Mononuclear cell (primary cell): Measurements from ENCODE around the gene PIGQ. TPM values are rescaled to one million over a fixed set of nuclear protein-coding genes. Genes with fewer than 3 reads are reported as not detected.

ENCODE experiments used
- H3K27me3 ChIP-seq: 2 replicates; pipeline ENCODE4 v1.6.0; 2011; ENCODE audit warnings: low read length, control low read depth; ENCODE audit not compliant: insufficient read depth
- H3K4me1 ChIP-seq: 2 replicates; pipeline ENCODE4 v1.5.1; 2011; ENCODE audit warnings: mild to moderate bottlenecking, low read length, control low read depth; ENCODE audit not compliant: insufficient read depth
- H3K4me3 ChIP-seq: 2 replicates; pipeline ENCODE4 v1.5.1; 2011; ENCODE audit warnings: mild to moderate bottlenecking, low read length, moderate library complexity
- H3K9me3 ChIP-seq: 2 replicates; pipeline ENCODE4 v1.5.1; 2011; ENCODE audit warnings: low read depth, mild to moderate bottlenecking, control low read depth, low read length
- total RNA-seq: library from RNA; depleted of rRNA; stranded (reverse); fragments of >200 nt; gene quantifications from one replicate; pipeline ENCODE4 v1.2.3, GENCODE V29; 2012

PIGQ gene
- total RNA-seq, 1 donor: 8.5 TPM

GRCh38 chr16:567373-568256 is 2.2 kb upstream of the PIGQ start:
- Histone ChIP-seq H3K9me3 (no peaks in the 10 kb centered on the region), H3K4me1 (peaks cover 44% of the 10 kb centered on the region), H3K27me3 (no peaks in the 10 kb centered on the region), H3K4me3 (no peak overlapping the region)

GRCh38 chr16:568401-569258 is 1.1 kb upstream of the PIGQ start:
- Histone ChIP-seq H3K4me3 (no peak overlapping the region), H3K27me3 (no peaks in the 10 kb centered on the region), H3K9me3 (no peaks in the 10 kb centered on the region), H3K4me1 (peaks cover 44% of the 10 kb centered on the region)

- Histone ChIP-seq H3K4me3 (no peak overlapping the region), H3K27me3 (no peaks in the 10 kb centered on the region), H3K4me1 (peaks cover 24% of the 10 kb centered on the region), H3K9me3 (no peaks in the 10 kb centered on the region)
Measured at GRCh38 chr16:572865-573650, 3.3 kb downstream of the PIGQ start.

DNA sequence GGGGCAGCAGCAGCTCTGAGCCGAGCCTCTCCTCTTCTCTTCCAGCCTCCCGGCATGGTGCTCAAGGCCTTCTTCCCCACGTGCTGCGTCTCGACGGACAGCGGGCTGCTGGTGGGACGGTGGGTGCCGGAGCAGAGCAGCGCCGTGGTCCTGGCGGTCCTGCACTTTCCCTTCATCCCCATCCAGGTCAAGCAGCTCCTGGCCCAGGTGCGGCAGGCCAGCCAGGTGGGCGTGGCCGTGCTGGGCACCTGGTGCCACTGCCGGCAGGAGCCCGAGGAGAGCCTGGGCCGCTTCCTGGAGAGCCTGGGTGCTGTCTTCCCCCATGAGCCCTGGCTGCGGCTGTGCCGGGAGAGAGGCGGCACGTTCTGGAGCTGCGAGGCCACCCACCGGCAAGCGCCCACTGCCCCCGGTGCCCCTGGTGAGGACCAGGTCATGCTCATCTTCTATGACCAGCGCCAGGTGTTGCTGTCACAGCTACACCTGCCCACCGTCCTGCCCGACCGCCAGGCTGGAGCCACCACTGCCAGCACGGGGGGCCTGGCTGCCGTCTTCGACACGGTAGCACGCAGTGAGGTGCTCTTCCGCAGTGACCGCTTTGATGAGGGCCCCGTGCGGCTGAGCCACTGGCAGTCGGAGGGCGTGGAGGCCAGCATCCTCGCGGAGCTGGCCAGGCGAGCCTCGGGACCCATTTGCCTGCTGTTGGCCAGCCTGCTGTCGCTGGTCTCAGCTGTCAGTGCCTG is 4.4 kb downstream of the PIGQ start:
- Histone ChIP-seq H3K4me1 (peaks cover 13% of the 10 kb centered on the region), H3K4me3 (no peak overlapping the region), H3K9me3 (no peaks in the 10 kb centered on the region), H3K27me3 (no peaks in the 10 kb centered on the region)

DNA sequence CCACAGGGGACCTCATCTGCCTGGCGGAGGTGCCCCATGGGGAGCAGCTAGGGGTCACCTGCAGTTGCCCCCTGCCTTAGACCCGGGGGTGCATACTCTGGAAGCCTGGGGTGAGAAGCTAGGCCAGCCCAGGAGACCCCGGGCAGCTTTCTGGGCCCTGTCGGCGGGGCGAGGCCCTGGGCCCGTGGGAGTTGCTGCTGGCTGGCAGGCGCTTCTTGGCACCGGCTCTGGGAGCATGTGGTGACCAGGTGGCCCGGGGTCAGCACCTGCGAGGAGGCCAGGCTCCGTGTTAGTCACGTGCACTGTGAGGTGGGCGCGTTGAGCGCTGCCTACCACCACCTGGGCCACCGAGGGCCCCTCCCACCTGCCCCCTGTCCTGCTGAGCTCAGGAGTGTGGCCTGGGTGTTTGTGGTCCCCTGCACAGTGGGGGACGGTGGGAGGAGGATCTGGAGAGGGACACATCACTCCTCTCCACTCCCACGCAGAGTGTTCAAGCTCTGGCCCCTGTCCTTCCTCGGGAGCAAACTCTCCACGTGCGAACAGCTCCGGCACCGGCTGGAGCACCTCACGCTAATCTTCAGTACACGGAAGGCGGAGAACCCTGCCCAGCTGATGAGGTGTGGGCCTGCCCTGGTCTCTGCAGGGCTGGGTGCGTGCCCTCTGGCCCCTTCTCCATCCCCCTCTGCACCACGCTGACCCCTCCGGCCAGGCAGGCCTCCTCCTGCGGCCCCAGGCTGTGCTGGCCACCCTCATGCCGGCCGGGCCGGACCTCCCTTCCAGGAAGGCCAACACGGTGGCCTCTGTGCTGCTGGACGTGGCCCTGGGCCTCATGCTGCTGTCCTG is 5.8 kb downstream of the PIGQ start:
- H3K4me1 ChIP-seq: peaks cover 7% of the 10 kb centered on the region
- no peaks in the 10 kb centered on the region for H3K27me3 ChIP-seq
- no peak overlapping the region for H3K4me3 ChIP-seq
- H3K9me3 ChIP-seq: no peaks in the 10 kb centered on the region

- Histone ChIP-seq H3K4me3 (no peak overlapping the region), H3K4me1 (no peaks in the 10 kb centered on the region), H3K9me3 (no peaks in the 10 kb centered on the region), H3K27me3 (no peaks in the 10 kb centered on the region)
Measured at GRCh38 chr16:576197-576822, 6.5 kb downstream of the PIGQ start.

GRCh38 chr16:576823-577201 is 7.0 kb downstream of the PIGQ start:
- Histone ChIP-seq H3K27me3 (no peaks in the 10 kb centered on the region), H3K9me3 (no peaks in the 10 kb centered on the region), H3K4me1 (no peaks in the 10 kb centered on the region), H3K4me3 (no peak overlapping the region)

GRCh38 chr16:577796-578195 is 8.0 kb downstream of the PIGQ start:
- no peaks in the 10 kb centered on the region for H3K4me1 ChIP-seq
- no peaks in the 10 kb centered on the region for H3K27me3 ChIP-seq
- no peak overlapping the region for H3K4me3 ChIP-seq
- H3K9me3 ChIP-seq: no peaks in the 10 kb centered on the region

DNA sequence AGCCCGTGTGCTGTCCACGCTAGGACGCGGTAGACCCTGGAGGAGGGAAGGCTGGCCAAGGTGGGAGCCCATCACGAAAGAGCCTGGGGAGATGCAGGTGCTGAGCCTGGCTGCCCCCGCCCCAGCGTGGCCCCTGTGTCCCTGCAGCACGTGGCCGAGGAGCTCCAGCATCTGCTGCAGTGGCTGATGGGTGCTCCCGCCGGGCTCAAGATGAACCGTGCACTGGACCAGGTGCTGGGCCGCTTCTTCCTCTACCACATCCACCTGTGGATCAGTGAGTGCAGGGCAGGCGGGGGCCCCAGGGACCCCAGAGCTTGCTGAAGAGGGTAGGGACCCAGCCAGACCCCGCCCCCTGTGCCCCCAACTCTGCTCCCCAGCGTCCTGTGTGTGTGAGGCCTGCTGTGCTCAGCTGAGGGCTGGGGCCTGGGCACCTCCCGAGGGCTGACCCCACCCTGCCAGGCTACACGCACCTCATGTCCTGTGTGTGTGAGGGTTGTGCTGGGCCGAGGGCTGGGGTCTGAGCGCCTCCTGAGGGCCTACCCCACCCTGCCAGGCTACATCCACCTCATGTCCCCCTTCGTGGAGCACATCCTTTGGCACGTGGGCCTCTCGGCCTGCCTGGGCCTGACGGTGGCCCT is 8.6 kb downstream of the PIGQ start:
- no peak overlapping the region for H3K4me3 ChIP-seq
- no peaks in the 10 kb centered on the region for H3K4me1 ChIP-seq

DNA sequence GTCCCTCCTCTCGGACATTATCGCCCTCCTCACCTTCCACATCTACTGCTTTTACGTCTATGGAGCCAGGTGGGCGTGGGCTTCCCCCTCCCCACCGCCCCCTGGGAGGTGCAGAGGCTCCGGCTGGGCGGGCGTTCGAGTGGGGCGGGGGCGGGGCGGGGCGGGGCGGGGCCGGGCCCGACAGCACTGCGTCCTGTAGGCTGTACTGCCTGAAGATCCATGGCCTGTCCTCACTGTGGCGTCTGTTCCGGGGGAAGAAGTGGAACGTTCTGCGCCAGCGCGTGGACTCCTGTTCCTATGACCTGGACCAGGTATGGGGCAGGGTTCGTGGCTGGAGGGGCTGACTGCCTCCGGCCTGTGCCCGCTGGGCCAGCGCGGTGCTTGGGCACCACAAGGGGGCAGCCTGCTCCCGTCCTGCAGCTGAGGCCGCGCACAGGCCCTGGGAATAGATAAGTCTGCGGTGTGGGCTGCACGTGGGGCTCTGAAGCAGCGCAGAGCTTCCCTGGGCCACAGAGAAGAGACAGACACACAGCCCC is 9.2 kb downstream of the PIGQ start:
- no peak overlapping the region for H3K4me3 ChIP-seq

More for the DNA sequence above, 8.6 kb downstream of the PIGQ start:
- Histone ChIP-seq H3K27me3 (no peaks in the 10 kb centered on the region), H3K9me3 (no peaks in the 10 kb centered on the region)

GRCh38 chr16:580141-580945 is 10.6 kb downstream of the PIGQ start:
- Histone ChIP-seq H3K4me1 (no peaks in the 10 kb centered on the region), H3K4me3 (no peak overlapping the region), H3K9me3 (no peaks in the 10 kb centered on the region), H3K27me3 (no peaks in the 10 kb centered on the region)

More for the DNA sequence above, 9.2 kb downstream of the PIGQ start:
- Histone ChIP-seq H3K4me1 (no peaks in the 10 kb centered on the region), H3K27me3 (no peaks in the 10 kb centered on the region), H3K9me3 (no peaks in the 10 kb centered on the region)

GRCh38 chr16:580946-581498 is 11.3 kb downstream of the PIGQ start:
- Histone ChIP-seq H3K27me3 (no peaks in the 10 kb centered on the region), H3K4me3 (no peak overlapping the region), H3K4me1 (no peaks in the 10 kb centered on the region), H3K9me3 (no peaks in the 10 kb centered on the region)
